Measurements from ENCODE around the gene SPNS3. TPM values are rescaled to one million over a fixed set of nuclear protein-coding genes. Genes with fewer than 3 reads are reported as not detected.

The SPNS3 gene
- total and polyA plus RNA-seq, 9 of the 15 experiments (the other 6 are each of a cell fraction or from before 2014, with no cell fraction given) = not detected

DNA sequence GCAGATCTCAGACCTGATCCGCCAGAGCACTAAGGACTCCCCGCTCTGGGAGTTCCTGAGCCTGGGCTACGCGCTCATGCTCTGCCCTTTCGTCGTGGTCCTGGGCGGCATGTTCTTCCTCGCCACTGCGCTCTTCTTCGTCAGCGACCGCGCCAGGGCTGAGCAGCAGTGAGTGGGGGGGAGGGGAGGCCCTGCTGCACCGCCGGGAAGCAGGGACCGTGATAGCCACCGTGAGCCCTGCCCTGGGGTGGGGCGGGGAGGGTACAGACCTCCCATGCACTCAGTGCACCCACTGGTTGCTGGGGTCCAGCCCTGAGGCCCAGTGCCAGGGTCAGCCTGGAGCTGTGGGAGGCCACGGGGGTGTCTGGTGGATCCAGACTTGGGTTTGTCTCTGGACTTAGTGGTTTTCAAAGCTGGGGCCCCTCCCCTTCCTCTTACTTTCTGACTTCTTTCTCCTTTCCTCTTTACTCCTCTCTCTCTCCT, 102.6 kb downstream of the SPNS3 start (continued):
- TF ChIP-seq, protein P1, sequence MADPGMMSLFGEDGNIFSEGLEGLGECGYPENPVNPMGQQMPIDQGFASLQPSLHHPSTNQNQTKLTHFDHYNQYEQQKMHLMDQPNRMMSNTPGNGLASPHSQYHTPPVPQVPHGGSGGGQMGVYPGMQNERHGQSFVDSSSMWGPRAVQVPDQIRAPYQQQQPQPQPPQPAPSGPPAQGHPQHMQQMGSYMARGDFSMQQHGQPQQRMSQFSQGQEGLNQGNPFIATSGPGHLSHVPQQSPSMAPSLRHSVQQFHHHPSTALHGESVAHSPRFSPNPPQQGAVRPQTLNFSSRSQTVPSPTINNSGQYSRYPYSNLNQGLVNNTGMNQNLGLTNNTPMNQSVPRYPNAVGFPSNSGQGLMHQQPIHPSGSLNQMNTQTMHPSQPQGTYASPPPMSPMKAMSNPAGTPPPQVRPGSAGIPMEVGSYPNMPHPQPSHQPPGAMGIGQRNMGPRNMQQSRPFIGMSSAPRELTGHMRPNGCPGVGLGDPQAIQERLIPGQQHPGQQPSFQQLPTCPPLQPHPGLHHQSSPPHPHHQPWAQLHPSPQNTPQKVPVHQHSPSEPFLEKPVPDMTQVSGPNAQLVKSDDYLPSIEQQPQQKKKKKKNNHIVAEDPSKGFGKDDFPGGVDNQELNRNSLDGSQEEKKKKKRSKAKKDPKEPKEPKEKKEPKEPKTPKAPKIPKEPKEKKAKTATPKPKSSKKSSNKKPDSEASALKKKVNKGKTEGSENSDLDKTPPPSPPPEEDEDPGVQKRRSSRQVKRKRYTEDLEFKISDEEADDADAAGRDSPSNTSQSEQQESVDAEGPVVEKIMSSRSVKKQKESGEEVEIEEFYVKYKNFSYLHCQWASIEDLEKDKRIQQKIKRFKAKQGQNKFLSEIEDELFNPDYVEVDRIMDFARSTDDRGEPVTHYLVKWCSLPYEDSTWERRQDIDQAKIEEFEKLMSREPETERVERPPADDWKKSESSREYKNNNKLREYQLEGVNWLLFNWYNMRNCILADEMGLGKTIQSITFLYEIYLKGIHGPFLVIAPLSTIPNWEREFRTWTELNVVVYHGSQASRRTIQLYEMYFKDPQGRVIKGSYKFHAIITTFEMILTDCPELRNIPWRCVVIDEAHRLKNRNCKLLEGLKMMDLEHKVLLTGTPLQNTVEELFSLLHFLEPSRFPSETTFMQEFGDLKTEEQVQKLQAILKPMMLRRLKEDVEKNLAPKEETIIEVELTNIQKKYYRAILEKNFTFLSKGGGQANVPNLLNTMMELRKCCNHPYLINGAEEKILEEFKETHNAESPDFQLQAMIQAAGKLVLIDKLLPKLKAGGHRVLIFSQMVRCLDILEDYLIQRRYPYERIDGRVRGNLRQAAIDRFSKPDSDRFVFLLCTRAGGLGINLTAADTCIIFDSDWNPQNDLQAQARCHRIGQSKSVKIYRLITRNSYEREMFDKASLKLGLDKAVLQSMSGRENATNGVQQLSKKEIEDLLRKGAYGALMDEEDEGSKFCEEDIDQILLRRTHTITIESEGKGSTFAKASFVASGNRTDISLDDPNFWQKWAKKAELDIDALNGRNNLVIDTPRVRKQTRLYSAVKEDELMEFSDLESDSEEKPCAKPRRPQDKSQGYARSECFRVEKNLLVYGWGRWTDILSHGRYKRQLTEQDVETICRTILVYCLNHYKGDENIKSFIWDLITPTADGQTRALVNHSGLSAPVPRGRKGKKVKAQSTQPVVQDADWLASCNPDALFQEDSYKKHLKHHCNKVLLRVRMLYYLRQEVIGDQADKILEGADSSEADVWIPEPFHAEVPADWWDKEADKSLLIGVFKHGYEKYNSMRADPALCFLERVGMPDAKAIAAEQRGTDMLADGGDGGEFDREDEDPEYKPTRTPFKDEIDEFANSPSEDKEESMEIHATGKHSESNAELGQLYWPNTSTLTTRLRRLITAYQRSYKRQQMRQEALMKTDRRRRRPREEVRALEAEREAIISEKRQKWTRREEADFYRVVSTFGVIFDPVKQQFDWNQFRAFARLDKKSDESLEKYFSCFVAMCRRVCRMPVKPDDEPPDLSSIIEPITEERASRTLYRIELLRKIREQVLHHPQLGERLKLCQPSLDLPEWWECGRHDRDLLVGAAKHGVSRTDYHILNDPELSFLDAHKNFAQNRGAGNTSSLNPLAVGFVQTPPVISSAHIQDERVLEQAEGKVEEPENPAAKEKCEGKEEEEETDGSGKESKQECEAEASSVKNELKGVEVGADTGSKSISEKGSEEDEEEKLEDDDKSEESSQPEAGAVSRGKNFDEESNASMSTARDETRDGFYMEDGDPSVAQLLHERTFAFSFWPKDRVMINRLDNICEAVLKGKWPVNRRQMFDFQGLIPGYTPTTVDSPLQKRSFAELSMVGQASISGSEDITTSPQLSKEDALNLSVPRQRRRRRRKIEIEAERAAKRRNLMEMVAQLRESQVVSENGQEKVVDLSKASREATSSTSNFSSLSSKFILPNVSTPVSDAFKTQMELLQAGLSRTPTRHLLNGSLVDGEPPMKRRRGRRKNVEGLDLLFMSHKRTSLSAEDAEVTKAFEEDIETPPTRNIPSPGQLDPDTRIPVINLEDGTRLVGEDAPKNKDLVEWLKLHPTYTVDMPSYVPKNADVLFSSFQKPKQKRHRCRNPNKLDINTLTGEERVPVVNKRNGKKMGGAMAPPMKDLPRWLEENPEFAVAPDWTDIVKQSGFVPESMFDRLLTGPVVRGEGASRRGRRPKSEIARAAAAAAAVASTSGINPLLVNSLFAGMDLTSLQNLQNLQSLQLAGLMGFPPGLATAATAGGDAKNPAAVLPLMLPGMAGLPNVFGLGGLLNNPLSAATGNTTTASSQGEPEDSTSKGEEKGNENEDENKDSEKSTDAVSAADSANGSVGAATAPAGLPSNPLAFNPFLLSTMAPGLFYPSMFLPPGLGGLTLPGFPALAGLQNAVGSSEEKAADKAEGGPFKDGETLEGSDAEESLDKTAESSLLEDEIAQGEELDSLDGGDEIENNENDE (IDR thresholded peaks at IDR 0.05; ENCODE audit: low read depth, low read length) = no peak
- TF ChIP-seq GATAD2A (IDR thresholded peaks at IDR 0.05) = no peak
- TF ChIP-seq, protein P2, sequence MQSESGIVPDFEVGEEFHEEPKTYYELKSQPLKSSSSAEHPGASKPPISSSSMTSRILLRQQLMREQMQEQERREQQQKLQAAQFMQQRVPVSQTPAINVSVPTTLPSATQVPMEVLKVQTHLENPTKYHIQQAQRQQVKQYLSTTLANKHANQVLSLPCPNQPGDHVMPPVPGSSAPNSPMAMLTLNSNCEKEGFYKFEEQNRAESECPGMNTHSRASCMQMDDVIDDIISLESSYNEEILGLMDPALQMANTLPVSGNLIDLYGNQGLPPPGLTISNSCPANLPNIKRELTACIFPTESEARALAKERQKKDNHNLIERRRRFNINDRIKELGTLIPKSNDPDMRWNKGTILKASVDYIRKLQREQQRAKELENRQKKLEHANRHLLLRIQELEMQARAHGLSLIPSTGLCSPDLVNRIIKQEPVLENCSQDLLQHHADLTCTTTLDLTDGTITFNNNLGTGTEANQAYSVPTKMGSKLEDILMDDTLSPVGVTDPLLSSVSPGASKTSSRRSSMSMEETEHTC (IDR thresholded peaks at IDR 0.05) = no peak
- no peak for TF ChIP-seq RFX7 (CRISPR knock-in tag; IDR thresholded peaks at IDR 0.05)
- no peak for TF ChIP-seq E2F3 (CRISPR knock-in tag; IDR thresholded peaks at IDR 0.05)
- TF ChIP-seq FIP1L1 (IDR thresholded peaks at IDR 0.05; ENCODE audit: low read depth, low read length, poor library complexity, severe bottlenecking) = peak; percentile 54
- TF ChIP-seq CCNT2 (IDR thresholded peaks at IDR 0.05; ENCODE audit: borderline replicate concordance, extremely low read depth, insufficient read length, low read depth, low read length) = no peak
- no peak for TF ChIP-seq SRF (CRISPR knock-in tag; IDR thresholded peaks at IDR 0.05)
- TF ChIP-seq TSC22D4 (tag; IDR thresholded peaks at IDR 0.05) = no peak
- no peak for TF ChIP-seq CBX1 (IDR thresholded peaks at IDR 0.05; ENCODE audit: low read depth)
- no peak for TF ChIP-seq OTX1 (CRISPR knock-in tag; IDR thresholded peaks at IDR 0.05)
- TF ChIP-seq YBX1 (IDR thresholded peaks at IDR 0.05) = no peak
- TF ChIP-seq ADNP (tag; IDR thresholded peaks at IDR 0.05) = no peak
- TF ChIP-seq NR2F6 (CRISPR knock-in tag; IDR thresholded peaks at IDR 0.05) = no peak
- no peak for TF ChIP-seq CHCHD3 (CRISPR knock-in tag; IDR thresholded peaks at IDR 0.05)
- TF ChIP-seq POLR2G (IDR thresholded peaks at IDR 0.05; ENCODE audit: low read depth, low read length) = peak; percentile 65

Data from K562 (cell line).